GM21367 (cell line): ENCODE measurements around the gene TAAR5.
"Not testable (repeated sequence)": the region's sequence is repeated elsewhere in the genome, so short reads cannot be mapped to it uniquely, and the experiment has no call there.

Experiments
- ATAC-seq: cut with Tn5 transposase; IDR thresholded peaks from one replicate; pipeline ENCODE4 v1.9.1; 2021; ENCODE audit not compliant: unreplicated experiment

The TAAR5 gene, protein sequence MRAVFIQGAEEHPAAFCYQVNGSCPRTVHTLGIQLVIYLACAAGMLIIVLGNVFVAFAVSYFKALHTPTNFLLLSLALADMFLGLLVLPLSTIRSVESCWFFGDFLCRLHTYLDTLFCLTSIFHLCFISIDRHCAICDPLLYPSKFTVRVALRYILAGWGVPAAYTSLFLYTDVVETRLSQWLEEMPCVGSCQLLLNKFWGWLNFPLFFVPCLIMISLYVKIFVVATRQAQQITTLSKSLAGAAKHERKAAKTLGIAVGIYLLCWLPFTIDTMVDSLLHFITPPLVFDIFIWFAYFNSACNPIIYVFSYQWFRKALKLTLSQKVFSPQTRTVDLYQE

DNA sequence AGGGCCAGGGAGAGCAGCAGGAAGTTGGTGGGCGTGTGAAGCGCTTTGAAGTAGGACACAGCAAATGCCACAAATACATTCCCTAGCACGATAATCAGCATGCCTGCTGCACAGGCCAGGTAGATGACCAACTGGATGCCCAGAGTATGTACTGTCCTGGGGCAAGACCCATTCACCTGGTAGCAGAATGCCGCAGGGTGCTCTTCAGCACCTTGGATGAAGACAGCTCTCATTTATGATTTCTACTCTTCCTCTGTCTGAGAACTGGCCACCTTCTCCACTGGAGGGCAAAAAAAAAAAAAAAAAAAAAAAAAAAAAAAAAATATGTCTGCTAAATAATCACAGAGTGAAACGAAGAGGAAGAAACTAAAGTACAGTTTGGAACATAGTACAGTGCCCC is at the start of gene TAAR5:
Gene TAAR5, minus strand, starts transcription at position 288 of the 400 bp plus-strand sequence. Its CDS starts 55 bp downstream, at position 233.
- no peak for ATAC-seq

DNA sequence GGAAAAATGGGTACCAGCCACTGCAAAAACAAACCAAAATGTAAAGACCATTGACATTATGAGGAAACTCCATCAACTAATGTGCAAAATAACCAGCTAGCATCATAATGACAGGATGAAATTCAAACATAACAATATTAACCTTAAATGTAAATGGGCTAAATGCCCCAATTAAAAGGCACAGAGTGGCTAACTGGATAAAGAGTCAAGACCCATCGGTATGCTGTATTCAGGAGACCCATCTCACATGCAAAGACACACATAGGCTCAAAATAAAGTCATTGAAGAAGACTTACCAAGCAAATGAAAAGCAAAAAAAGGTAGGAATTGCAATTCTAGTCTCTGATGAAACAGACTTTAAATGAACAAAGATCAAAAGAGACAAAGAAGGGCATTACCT is 47.6 kb upstream of the TAAR5 start:
- ATAC-seq: not testable (repeated sequence)

DNA sequence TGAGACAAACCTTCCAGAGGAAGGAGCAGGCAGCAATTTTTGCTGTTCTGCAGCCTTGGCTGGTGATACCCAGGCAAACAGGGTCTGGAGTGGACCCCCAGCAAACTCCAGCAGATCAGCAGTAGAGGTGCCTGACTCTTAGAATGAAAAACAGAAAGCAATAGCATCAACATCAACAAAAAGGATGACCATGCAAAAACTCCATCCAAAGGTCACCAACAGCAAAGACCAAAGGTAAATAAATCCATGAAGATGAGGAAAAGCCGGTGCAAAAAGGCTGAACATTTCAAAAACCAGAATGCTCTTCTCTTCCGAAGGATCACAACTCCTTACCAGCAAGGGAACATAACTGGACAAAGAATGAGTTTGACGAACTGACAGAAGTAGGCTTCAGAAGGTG is 46.4 kb upstream of the TAAR5 start:
- not testable (repeated sequence) for ATAC-seq

DNA sequence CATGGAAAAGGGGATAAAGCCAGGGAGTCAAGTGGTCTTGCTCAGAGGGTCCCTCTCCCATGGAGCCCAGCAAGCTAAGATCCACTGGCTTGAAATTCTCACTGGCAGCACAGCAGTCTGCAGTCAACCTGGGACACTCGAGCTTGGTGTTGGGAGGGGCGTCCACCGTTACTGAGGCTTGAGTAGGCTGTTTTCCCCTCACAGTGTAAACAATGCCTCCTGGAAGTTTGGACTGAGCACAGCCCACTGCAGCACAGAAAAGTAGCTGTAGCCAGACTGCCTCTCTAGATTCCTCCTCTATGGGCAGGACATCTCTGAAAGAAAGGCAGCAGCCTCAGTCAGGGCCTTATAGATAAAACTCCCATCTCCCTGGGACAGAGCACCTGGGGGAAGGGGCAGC is 45.7 kb upstream of the TAAR5 start:
- ATAC-seq: not testable (repeated sequence)

DNA sequence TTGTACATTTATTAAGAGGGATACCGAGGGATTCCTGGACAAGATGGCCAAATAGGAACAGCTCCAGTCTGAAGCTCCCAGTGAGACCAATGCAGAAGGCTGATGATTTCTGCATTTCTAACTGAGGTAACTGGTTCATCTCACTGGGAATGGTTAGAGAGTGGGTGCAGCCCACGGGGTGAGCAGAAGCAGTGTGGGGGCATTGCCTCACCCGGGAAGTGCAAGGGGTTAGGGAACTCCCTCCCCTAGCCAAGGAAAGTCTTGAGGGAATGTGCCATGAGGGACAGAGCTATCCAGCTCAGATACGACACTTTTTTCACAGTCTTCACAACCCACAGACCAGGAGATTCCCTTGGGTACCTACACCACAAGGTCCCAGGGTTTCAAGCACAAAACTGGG is 45.3 kb upstream of the TAAR5 start:
- no peak for ATAC-seq

DNA sequence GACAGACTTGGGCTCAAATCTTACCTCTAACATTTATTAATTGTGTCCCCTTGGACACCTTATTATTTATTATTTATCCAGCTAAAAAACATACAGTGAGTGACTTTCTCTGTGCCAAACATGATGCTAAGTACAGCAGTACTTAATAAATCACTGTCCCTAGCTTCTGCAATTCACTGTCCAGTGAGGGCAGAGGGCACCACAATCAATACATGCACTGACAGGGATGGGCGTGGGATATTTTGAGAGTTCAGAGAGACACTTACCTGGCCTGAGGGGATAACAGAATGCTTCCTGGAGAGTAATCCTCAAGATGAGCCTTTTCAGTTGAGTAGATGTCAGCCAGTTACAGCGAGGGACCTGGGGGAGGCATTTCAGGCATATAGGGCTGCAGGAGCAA is 43.8 kb upstream of the TAAR5 start:
- no peak for ATAC-seq

DNA sequence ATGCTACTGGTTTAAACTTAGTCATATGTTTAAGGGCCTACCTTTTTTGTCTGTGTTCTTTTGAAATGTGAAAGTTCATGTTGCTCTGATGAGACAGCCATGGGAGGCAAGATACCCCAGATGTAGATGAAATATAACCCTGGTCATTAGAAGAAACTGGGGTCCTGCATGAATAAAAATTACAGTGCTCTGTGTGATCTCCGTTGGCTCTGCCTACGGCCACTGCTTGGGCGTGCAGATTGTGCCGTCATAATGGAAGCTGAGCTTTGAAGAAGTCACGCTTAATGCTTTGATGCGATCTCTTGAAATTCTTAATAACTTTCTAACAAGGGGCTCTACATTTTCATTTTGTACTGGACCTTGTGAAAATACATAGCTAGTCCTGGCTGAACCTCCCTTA is 34.6 kb upstream of the TAAR5 start, which contains the start of gene TAAR2:
Gene TAAR2, minus strand, starts transcription at position 101 of the 400 bp plus-strand sequence. Its CDS starts 0 bp downstream, at position 101.
- no peak for ATAC-seq

DNA sequence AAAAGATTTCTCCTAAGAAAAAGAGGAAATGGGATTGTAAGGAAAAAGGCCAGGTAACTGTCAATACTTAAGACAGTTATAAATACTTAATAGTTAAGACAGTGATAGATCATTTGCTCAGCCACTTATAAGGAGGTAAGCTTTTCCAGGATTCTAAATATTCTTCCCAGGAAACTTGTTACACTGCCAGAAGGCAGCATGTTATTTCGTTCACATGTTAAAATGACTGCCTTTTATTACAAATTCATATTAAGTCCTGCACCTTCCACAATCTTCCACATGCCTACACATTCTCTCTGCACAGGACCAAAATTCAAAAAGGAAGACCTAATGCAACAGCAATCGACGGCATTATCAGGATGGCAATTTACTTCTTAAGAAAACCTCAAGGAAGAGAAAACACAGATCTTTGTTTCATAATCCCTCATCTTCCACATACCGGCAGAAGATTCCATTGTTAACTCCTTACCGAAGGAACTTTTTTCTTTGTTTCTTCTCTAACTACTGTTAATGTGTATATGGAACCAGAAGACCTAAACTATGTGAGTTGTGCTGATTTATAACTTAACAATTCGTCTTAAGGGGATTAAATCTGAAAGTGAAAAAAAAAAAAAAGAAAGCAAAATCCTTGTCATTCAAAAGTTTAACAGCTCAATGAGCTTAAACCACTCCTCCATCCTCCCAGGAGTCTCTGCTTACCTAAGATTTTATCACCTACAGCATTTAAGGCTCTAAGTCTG is 33.7 kb upstream of the TAAR5 start:
- ATAC-seq: no peak

DNA sequence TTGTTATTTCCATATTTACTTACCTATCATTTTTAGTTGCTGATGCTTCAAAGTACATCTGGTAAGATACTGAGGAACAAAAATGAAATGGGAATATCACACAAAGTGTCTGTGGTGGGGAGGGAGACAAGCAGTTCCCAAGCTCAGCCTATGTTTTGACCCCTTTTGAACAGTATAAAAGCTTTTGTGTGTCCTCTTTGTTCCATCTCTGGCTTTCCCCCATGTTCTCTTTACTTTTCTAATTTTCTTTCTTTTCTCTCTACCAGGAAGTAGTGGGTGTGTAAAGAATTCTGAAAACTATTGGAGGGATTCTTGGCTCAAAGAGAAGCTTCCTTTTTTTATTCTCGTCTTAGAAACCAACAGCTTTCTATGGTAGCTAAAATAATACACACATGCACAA is 27.1 kb upstream of the TAAR5 start:
- ATAC-seq: no peak

DNA sequence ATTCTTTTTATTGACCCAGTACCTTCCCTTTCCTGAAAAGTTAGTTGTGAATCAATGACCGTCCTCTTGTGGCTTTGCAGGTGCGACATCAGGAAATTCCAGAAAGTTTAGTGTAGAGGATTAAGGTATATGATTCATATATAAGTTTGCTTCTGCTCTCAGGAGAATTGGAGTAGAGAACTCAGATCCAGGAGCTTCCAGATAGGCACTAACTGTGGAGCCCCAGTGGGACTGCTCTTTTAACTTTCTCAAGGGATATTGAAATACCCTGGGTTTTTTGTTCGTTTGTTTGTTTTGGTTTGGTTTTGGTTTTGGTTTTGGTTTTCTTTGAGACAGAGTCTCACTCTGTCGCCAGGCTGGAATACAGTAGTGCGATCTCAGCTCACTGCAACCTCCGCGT is 25.0 kb upstream of the TAAR5 start:
- ATAC-seq: peak; percentile 50

DNA sequence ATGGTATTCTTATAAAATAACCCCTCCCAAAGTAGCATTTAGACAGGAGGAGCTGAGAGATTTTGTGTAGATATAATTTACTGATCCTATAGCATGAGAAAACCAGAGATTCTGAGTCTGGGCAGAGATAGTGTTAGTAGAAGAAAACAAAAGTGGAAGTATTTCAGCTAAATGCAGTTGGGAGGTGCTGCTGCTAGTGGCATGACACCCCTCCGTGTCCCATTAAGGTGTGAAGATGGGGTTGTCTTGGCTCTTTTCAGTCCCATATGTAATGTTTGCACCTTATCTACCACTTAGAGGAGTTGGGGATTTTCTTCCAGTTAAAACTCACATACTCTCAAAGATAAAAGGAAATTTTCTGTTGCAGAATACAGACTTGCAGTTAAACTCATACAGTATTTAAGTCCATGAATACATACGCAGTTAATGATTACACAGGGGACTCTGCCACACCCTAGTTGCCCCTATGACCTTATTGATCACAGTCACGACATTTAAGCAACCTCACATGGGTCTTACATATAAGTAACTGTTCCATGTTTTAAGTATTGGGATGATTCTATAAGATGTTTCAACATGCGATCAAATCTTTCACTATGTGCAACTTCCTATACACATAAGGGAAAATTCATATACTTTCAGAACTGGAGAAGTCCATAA is 23.0 kb upstream of the TAAR5 start:
- no peak for ATAC-seq

DNA sequence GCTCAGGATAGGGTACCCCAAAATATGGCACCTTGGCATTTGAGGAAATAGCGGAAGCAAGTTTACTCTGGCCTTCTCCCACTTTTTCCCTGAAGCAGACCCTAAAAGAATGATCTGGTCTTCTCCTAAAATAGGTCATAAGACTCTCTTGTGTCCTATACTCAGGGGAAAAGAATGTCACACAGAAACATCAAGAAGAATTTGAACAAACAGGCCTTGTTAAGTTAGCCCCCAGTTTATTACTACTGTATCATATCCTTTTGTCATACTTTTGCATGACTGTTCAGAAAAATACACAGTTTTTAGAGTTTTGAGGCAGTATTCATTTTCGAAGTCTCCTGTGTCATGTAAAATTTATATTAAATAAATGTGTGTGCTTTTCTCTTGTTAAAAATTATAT is 22.1 kb upstream of the TAAR5 start:
- ATAC-seq: no peak

DNA sequence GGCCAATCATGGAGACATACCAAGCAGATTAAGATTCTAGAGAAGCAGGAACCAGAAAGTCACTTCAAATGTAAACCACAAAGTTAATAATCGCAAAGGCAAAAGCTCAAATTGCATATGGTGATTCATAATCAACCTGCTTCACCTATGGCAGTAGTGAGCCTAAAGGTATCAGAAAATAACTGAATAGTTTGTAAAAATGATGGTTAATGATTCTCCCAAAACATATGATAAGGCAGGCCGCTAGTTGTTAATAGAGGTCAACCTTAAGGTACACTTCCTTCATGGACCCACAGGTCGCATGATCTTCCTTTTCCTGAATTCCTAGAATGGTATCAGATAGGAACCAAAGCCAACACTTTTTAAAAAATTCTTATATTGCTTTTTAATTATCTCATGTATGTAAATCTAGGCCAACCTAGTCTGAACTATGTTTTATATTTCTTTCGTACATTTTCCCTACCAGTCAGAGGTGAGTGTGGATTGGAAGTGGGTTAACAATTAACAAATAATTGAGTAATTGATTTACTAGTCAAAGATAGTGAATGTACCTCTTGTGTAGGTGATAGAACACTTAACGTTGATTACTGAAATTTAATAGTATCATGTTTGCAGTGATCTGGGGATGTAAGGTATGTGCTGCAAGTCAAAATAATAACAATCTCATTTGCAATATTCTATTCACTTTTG is 18.1 kb upstream of the TAAR5 start:
- no peak for ATAC-seq

DNA sequence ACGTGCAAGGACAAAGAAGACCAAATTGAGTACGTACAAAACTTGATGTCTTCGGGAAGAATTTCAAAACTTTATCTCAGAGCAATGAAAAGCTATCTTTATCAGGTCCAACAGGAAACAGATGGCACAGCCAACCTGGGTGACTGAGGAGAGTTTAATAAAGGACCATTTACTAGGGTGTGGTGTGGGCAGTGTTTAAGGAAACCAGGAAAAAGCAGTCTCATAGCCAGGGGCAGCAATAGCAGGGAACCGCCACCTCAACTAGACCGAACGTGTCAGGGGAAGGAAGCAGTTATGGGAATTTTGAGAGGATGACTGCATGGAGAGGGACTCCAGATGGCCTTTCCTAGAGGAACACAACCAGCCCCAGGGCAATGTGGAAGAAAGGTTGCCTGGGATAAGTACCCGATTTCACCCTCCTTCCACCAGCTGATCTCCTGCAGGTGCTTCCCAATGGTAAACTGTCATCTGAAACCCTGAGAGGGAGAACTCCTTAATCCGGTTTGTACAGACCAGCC is 15.2 kb upstream of the TAAR5 start:
- ATAC-seq: no peak

DNA sequence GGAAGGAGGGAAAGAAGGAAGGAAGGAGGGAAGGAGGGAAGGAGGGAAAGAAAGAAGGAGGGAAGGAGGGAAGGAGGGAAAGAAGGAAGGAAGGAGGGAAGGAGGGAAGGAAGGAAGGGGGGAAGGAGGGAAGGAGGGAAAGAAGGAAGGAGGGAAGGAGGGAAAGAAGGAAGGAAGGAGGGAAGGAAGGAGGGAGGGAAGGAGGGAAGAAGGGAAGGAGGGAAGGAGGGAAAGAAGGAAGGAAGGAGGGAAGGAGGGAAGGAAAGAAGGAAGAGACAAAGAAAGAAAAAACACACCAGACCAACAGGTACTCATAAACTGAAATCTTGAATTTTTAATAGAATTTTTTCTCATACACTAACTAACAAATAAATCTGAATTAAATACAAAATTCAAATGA is 11.4 kb upstream of the TAAR5 start:
- ATAC-seq: not testable (repeated sequence)

DNA sequence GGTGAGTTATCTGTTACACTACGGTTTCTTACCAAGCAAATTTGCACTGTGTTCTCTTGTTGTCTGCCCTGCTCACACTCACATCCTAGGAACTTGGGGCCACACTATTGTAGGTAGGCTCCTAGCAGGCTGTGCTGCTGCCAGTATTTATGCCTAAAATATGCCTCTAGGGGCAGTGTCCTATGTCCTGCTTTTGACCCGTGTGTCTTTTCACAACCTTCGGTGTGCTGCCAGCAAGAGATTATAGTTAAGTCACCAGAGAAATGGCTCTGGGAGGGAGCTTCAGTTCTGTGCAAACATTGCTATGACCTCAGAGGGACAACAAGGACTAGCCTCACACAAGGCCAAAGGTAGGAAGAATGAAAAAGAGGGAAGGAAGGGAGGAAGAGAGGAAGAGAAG is 8.9 kb upstream of the TAAR5 start:
- peak; percentile 93 for ATAC-seq

DNA sequence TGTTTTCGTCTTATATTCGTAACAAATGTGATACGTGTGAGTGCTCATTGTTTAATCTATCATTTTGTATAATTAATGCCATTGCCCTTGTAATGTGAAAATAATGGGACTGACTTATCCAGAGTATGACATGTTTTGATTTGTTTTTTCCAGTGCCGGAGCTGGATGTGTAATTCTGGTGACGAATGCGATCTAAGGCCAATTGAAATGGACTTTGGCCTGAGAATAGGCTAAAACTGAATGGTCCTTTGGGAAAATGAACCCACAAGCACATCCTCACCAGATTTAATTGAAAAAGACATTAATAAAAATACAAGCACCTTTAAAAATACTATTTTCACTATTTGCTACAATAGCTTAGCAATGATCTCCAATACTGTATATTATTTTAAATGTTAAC is 6.7 kb upstream of the TAAR5 start:
- no peak for ATAC-seq

DNA sequence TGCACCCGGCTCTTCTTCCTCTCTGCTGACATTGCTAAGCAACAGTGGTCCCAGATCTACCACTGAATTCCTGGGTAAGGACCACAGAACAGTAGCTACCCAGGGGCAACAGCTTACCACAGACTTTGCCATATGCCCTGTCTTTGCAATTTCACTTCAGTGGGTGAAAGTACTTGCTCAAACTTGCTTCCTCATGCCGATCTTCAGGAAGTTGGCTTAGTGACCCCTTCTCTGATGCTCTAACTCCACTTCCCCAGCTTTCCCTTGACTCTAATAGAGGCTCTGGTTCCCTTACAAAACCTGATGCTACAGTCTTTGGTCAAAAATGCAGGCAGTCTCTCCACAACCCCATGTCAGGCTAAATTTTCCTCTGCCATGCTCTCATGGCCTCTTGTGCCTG is 3.3 kb upstream of the TAAR5 start:
- ATAC-seq: no peak

DNA sequence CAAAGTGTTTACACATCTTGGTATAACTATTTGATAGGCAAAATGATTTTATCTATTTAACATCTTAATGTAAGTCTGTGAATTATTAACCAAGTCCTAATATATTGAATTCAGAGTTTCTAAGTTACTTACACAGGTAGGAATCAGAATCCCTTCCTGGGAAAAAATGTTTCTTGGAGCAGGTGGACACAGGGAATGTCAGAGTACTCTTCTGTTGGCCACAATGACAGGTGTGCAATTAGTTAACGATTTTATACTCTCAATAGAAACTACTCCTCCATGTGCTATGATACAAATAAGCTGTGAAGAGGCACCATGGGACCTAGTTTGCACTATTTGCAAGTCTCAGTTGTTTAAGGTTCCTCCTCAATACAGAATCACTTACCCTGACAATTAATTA is 821 bp upstream of the TAAR5 start:
- no peak for ATAC-seq

DNA sequence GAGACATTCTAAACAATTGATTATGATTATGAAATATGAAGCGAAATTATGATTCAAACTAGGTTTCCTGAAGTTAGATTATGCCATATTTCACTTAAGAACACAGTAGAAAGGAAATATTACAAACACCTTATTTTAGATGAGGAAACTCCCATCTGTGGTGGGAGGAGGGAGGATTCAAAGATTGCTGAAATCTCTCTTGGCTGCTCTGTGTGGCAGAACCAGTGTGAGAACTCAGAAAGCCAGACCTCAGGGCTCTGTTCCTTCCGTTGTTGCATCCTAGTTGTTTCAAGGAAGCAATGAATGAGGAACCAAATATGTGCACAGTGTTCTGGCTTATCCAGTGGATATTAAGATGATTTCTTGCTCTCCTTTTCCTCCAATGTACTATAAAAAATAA is 2.1 kb downstream of the TAAR5 start:
- ATAC-seq: no peak

DNA sequence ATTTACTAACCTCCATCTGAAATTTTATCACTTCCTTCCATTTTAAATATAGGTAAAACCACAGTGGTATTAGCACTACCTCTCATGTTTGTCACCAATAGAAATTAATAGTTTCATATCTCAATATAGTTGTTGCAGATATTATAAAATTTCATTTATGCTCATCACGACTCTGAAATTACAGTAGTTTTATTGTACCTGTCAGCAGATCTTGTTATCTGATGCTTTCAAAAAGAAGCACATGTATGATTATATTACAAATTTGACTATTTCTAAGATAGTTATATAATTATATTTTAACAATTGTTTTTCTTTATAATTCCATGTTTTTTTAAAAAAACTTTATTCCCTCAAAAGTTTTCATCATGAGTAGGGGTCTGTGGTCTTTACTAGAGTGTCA is 4.8 kb downstream of the TAAR5 start:
- ATAC-seq: no peak
